Thyroid gland (tissue), 4 donors: ENCODE measurements around the gene BEND4. TPM values are rescaled to one million over a fixed set of nuclear protein-coding genes. Genes with fewer than 3 reads are reported as not detected.

Experiments used
- DNase-seq, 2 donors: peaks; one replicate each; pipeline ENCODE4 v3.0.0-alpha.2; 2019
- H3K27ac ChIP-seq, 3 donors: fragments of 200-600 bp; sonication (generic); 1 replicate in 2 of 3; 2 replicates in 1 of 3; pipeline ENCODE4 v1.5.1; 2016 to 2019; ENCODE audit warnings: mild to moderate bottlenecking in 1 of 3, moderate library complexity in 1 of 3
- H3K27me3 ChIP-seq: fragments of 200-600 bp; sonication (generic); one replicate; pipeline ENCODE4 v1.5.1; 2019
- H3K36me3 ChIP-seq, 2 donors: fragments of 200-600 bp; sonication (generic); one replicate each; pipeline ENCODE4 v1.5.1; 2016 to 2019
- H3K4me1 ChIP-seq, 2 donors: fragments of 200-600 bp; sonication (generic); one replicate each; pipeline ENCODE4 v1.5.1; 2017 to 2019
- H3K4me3 ChIP-seq, 3 donors: fragments of 200-600 bp; sonication (generic); replicated peaks in 1 of 3; 1 replicate in 2 of 3; 2 replicates in 1 of 3; pipeline ENCODE4 v1.5.1; 2016; ENCODE audit warnings: mild to moderate bottlenecking in 1 of 3
- H3K9me3 ChIP-seq: fragments of 200-600 bp; sonication (generic); one replicate; pipeline ENCODE4 v1.5.1; 2017
- CTCF ChIP-seq, 6 experiments: fragments of 200-600 bp in 3 of 6; fragments of 450-650 bp in 3 of 6; sonication (generic) in 3 of 6; IDR thresholded peaks; one replicate each; pipeline ENCODE4 v1.5.1; 2016 to 2019; ENCODE audit warnings: antibody characterized with exemption in 6 of 6, mild to moderate bottlenecking in 2 of 6, inconsistent platforms in 1 of 6, moderate library complexity in 1 of 6
- POLR2A ChIP-seq, 2 donors: fragments of 450-650 bp; IDR thresholded peaks; one replicate each; pipeline ENCODE4 v1.6.1; 2017; ENCODE audit warnings: antibody characterized with exemption in 2 of 2, mild to moderate bottlenecking in 2 of 2, moderate library complexity in 1 of 2
- WGBS, 2 donors: methylation state at CpG; one replicate each; pipeline ENCODE4 v1.1.5; 2017; 5-methylcytosine and 5-hydroxymethylcytosine counted together
- intact Hi-C: fragments of 100-400 bp; cut with DNase I; formaldehyde crosslinking; loops from one replicate; pipeline ENCODE4 v1.15.1; 2023
- total RNA-seq, 4 donors: library from RNA; depleted of rRNA; stranded (reverse); fragments of >200 nt; gene quantifications; one replicate each; pipeline ENCODE4 v1.2.3, GENCODE V29; 2016

BEND4 gene
- total RNA-seq, 4 donors from 2014 or later, result 0.13 TPM; not detected in 3

- intact Hi-C loops, result no loop called here
- Histone ChIP-seq H3K27me3 (no peaks in the 10 kb centered on the region), H3K9me3 (no peaks in the 10 kb centered on the region), H3K4me1 (no peaks in the 10 kb centered on the region), H3K4me3 (no peak overlapping the region), H3K27ac (no peak overlapping the region), H3K36me3 (no peaks in the 10 kb centered on the region)
- no peak for TF ChIP-seq POLR2A (IDR thresholded peaks at IDR 0.05)
- TF ChIP-seq CTCF (IDR thresholded peaks at IDR 0.05), result no peak
- WGBS, 2 donors, result 84% methylated on average over 8 of the region's 8 CpGs
- no peak for DNase-seq
Observed at GRCh38 chr4:42159271-42160001, 7.0 kb upstream of the BEND4 start.

- Histone ChIP-seq H3K27ac (no peak overlapping the region), H3K9me3 (no peaks in the 10 kb centered on the region), H3K27me3 (peaks cover 24% of the 10 kb centered on the region), H3K36me3 (no peaks in the 10 kb centered on the region), H3K4me1 (peaks cover 13 to 19% of the 10 kb centered on the region in 2 donors), H3K4me3 (peak overlapping the region in 2 of 3 donors; percentile 17 to 28)
- 1 to 3% methylated on average over 22 to 44 of the region's 122 CpGs for WGBS, 2 donors
- TF ChIP-seq POLR2A (IDR thresholded peaks at IDR 0.05), result no peak
- TF ChIP-seq CTCF (IDR thresholded peaks at IDR 0.05), result no peak
- intact Hi-C loops, result no loop called here
- peak in 1 of 2 donors; percentile 9 for DNase-seq
Observed at GRCh38 chr4:42151568-42152506, 618 bp downstream of the BEND4 start.

GRCh38 chr4:42150653-42151567 is 1.5 kb downstream of the BEND4 start:
- H3K4me3 ChIP-seq, result peak overlapping the region in 1 of 3 donors; percentile 28
- peaks cover 13 to 19% of the 10 kb centered on the region in 2 donors for H3K4me1 ChIP-seq
- H3K36me3 ChIP-seq, result no peaks in the 10 kb centered on the region
- peaks cover 24% of the 10 kb centered on the region for H3K27me3 ChIP-seq
- DNase-seq, result no peak
- no peak for TF ChIP-seq POLR2A (IDR thresholded peaks at IDR 0.05)
- no peak for TF ChIP-seq CTCF (IDR thresholded peaks at IDR 0.05)
- intact Hi-C loops, result no loop called here
- no peaks in the 10 kb centered on the region for H3K9me3 ChIP-seq
- WGBS, 2 donors, result 8 to 10% methylated on average over 69 to 84 of the region's 89 CpGs
- no peak overlapping the region for H3K27ac ChIP-seq

GRCh38 chr4:42149004-42149403 is 3.5 kb downstream of the BEND4 start:
- Histone ChIP-seq H3K9me3 (no peaks in the 10 kb centered on the region), H3K4me3 (no peak overlapping the region), H3K36me3 (no peaks in the 10 kb centered on the region), H3K27me3 (peaks cover 24% of the 10 kb centered on the region), H3K4me1 (peaks cover 13 to 19% of the 10 kb centered on the region in 2 donors), H3K27ac (no peak overlapping the region)
- DNase-seq, result no peak
- 73 to 83% methylated on average over 7 of the region's 7 CpGs for WGBS, 2 donors
- intact Hi-C loops, result no loop called here
- TF ChIP-seq CTCF (IDR thresholded peaks at IDR 0.05), result no peak
- no peak for TF ChIP-seq POLR2A (IDR thresholded peaks at IDR 0.05)
